NOMO-1 treated with DMSO at 0.1 percent for 48 hours (cell line): ENCODE data around the gene TM9SF4.

ENCODE experiments used
- DNase-seq: peaks from one replicate; lab custom pipeline; 2025; ENCODE audit not compliant: unreplicated experiment; lab: John Stamatoyannopoulos, UW

TM9SF4 gene

DNA sequence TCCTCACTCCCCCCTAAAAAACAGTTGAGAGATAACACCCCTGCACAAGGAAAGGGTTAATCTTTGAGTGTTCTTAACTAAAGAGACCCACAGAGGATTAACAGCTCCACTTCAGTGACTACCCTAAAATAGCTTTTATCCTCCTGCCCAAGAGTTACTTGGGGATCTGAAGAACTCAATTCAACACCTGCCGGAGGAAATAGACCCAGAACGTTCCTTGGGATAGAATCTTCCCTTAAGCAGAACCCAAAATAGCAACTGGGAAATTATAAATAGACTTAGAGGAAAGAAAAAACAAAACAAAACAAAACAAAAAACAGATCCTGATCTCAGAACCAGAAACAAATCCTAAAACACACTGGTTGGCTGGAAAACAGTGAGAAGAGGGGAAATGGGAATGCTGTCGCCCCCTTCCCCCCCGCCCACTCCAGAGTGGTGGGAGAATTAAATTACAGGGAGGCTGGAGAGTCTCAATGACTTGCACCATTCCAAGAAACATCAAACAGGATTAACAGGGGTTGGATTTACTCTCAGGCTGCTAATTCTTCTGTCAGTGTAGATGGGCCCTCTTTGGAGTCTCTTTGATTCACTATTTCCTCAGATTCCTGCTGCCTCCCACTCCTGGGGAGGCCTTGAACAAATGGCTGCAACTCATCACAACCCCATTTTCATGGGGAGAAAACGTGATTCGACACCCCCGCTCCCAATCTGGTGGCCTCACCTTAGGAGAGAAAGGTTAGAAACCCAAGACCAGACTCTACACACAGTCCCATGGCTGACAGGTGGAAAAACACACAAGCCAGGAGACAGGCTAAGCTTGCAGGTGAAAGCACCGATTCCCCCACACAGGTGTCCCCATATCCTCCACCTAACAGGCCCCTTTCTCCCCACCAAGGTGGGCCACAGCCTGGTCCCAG lies 96.6 kb downstream of the TM9SF4 start:
- DNase-seq: no peak

DNA sequence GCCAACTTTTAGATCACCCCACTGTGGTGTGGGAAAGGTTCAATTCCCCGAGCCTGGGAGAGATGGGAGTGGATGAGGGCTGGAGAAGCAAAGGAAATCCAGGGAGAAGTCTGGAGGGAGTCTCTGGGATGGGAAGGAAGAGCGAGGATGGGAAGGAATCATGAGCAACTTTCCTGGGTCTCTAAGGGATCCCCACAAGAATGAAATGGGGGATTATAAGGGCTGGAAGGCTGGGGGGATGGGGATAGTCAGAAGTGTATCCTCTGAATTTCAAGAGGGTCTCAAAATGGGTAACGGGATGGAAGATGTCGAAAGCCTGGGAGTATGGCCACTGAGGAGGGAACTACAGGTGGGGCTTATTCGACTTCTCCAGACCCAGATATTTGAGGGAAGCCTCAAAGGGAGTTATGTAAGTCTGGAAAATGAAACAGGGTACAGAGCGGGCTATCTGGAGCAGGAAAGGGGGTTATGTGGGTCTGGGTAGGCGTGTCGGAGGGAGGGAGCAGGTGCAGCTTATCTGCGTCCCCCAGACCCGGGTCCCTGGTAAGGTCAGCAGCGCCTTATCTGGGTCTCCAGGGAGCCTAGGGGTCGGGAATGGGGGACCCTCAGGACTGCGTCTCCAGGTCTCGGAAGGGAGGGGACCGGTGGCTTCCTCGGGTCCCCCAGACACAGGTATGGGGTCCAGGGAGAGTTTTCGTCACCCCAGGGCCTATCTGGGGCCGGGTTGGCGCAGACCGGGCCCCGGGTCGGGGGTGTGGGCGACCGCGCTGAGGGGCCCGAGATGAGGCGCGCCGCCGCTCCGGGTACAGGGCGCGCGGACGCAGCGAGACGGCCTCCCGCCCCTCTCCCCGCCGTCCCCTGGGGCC lies 97.5 kb downstream of the TM9SF4 start:
- DNase-seq: no peak

DNA sequence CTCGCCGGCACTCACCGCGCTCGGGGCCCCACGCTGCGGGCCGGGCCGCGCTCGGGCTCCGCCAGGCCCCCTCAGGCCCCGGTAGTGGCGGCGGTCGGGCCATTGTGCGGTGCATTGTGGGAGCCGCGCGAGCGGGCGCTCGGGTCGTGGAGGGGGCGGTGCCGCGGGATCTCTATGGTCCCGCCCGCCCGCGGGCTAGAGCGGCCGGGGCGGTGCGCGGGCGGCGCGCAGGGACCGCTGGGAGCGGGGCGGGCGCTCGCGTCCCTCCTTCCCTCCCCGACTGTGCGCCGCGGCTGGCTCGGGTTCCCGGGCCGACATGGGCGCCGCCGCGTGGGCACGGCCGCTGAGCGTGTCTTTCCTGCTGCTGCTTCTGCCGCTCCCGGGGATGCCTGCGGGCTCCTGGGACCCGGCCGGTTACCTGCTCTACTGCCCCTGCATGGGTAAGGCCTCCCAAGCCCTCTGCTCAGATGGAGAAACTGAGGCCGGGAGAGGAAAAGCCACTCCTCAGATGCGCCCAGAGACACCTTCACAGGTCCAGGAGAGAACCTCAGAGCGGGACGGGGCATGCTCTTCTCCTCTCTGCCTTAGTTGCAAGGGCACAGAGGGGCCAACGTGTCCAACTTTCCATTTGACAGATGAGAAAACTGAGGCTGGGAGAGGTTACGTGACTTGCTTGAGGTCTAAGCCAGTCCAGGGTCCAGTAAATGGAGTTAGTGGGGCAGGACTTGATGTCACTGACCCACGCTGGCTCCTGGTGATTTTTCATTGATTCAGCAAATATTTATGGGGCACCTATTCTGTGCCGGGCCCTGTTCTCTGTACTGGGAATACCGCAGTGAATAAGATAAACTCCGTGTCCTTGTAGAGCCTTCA lies 98.3 kb downstream of the TM9SF4 start, which contains the start of the genes PLAGL2 and POFUT1:
Gene PLAGL2 (minus strand): TSS at position 118 of the 873 bp plus-strand sequence. CDS start 5,565 bp downstream, outside the sequence.
Gene POFUT1 (plus strand): TSS at position 255 of the 873 bp plus-strand sequence. CDS start 62 bp downstream, at position 317.
- peak; percentile 80 for DNase-seq

DNA sequence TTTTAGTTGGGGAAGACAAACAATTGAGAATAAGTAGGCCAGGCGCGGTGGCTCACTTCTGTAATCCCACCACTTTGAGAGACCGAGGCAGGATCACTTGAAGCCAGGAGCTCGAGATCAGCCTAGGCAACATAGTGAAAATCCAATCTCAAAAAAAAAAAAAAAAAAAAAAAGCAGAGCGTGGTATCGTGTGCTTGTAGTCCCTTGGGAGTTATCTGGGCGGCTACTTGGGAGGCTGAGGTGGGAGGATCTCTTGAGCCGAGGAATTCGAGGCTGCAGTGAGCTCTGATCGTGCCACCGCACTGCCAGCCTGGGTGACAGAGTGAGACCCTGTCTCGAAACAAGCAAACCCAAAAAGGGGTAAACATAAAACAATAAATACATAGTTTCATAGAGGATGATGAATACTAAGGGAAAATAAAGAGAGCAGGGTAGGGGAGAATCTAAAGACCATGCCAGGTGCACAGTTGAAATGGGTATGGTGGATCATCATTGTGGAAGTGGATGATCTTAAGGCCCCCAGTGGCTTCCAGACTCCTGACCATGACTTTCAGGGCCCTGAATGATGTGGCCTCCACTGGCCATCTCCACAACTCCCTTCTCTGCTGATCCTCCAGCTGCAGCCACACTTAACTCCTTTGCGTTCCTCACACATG lies 99.1 kb downstream of the TM9SF4 start:
- DNase-seq: no peak

DNA sequence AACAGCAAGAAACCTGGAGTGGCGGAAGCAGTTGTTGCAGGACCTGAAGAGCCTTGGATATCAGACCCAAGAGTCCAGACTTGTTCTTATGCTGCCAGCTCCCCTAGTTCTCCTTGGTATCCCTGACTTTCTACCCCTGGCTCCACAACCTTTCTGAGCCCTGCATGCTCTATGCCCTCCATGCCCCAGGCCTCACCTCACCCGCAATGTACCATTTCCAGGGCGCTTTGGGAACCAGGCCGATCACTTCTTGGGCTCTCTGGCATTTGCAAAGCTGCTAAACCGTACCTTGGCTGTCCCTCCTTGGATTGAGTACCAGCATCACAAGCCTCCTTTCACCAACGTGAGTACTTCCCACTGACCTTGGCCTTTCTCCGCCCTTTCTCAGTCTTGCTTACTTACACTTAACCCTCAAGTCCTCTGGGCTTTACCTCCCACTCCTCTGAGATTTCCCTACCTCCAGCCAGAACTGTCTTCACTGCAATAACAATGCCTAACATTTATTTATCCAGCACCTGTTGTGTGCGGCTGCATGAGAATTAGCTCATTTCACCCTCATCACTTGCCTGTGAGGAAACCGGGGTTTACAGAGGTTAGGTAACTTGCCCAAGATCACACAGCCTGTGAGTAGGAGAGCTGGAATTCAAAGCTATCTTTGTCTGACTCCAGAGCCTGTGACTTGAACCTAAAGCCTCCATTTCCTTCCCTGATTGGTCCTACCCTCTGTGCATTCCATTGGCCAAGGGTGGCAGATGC lies 100.5 kb downstream of the TM9SF4 start:
- no peak for DNase-seq

DNA sequence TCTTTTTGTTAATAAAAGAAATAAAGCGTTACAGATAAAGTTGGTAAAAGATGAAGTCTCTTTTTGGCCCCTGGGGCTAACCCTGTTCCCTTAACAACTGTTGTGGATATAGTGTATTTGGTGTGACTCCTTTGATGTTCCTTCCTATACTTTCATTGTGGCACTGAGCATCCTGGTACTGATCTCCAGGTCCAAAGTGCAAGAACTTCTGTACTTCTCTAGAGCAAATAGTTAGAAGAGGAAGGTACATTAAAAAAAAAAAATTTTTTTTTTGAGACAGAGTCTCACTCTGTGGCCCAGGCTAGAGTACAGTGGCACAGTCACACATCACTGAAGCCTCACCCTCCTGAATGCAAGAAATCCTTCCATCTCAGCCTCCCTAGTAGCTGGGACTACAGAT lies 104.4 kb downstream of the TM9SF4 start:
- no peak for DNase-seq

DNA sequence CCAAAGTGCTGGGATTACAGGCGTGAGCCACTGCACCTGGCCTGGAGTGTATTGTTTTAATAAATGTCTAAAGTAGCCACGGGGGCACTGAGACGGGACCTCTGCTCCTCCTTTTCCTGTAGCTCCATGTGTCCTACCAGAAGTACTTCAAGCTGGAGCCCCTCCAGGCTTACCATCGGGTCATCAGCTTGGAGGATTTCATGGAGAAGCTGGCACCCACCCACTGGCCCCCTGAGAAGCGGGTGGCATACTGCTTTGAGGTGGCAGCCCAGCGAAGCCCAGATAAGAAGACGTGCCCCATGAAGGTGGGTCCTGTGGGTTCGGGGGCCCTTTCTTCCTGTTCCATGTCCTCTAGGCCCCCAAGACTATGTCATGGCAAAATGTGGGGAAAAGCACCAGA lies 105.6 kb downstream of the TM9SF4 start:
- DNase-seq: no peak

DNA sequence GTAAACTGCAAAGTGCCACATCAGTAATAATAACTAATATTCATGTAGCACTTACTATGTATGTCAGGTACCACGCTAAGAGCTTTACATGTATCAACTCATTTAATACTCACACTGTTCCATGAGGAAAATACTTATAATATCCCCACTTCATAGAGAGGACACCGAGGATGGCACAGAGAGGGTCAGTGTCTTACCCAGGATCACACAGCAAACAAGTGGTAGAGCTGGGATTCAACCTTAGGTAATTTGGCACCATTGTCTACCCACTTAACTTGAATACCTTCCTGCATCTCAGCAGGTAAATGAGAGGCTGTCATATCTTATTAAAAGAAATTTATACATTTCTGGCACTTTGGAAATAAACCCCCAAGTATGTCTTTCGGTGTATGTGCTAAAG lies 106.2 kb downstream of the TM9SF4 start:
- no peak for DNase-seq

DNA sequence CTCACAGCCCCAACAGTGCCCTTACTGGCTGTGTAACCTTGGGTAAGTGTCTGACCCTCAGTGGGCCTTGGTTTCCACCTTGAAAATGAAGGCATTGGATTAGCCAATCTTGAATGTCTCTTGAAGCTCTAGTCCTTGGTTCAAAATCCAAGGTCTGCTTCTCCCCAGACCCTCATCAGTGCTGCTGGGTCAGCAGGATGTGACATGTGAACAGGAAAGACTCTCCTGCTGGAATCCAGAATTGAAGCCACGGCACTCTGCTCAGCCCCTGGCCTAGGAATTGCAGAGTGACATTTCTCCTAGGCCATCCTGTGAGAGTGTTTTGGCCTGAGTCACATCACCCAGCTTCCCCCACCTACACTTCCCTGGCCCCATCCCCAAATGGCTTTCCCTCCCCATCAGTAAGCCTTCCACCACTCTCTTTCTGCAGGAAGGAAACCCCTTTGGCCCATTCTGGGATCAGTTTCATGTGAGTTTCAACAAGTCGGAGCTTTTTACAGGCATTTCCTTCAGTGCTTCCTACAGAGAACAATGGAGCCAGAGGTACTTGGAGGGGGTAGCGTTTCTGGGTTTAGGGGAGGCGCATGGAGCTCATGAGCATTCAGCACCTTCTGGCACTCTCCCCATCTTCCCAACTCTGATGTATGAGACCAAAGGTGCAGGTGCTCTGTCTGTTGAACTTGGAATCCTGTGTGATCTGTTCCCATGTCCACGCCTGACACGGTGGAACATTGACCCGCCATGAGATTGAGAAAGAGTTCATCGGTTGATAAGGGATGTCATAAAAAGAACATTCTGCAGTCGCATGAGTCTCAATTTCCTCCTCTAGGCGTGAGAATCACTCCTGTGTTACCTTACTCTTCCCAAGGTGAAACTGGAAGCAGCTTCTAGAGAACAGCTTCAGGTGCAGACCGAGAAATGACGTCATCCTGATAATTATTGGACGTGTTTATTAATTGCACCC lies 106.9 kb downstream of the TM9SF4 start:
- no peak for DNase-seq
